ENCODE measurements around the gene LDLRAD1.
"Not testable (repeated sequence)": the region's sequence is repeated elsewhere in the genome, so short reads cannot be mapped to it uniquely, and the experiment has no call there.

The LDLRAD1 gene

GRCh38 chr1:53975861-53976260 lies 42.1 kb downstream of the LDLRAD1 start:
- no peak for TF ChIP-seq CTCF (conservative IDR thresholded peaks at IDR 0.05; ENCODE audit: low read depth, low read length)
- DNase-seq (ENCODE audit: low read depth), result no peak

GRCh38 chr1:53971718-53972117 lies 46.3 kb downstream of the LDLRAD1 start:
- no peak for DNase-seq (ENCODE audit: low read depth)
- no peak for TF ChIP-seq CTCF (conservative IDR thresholded peaks at IDR 0.05; ENCODE audit: low read depth, low read length)
- H3K4me3 ChIP-seq (ENCODE audit: low read length), result no peak overlapping the region

More at GRCh38 chr1:53975861-53976260, 42.1 kb downstream of the LDLRAD1 start:
- no peak overlapping the region for H3K4me3 ChIP-seq (ENCODE audit: low read length)

- H3K4me3 ChIP-seq (ENCODE audit: low read length); DNase-seq (ENCODE audit: low read depth): not testable (repeated sequence)
Observed at GRCh38 chr1:53969323-53969722, 48.7 kb downstream of the LDLRAD1 start.

- TF ChIP-seq CTCF (conservative IDR thresholded peaks at IDR 0.05; ENCODE audit: low read depth, low read length), result no peak
Observed at GRCh38 chr1:53968125-53968513, 49.9 kb downstream of the LDLRAD1 start.

GRCh38 chr1:53967409-53968124 lies 50.4 kb downstream of the LDLRAD1 start:
- TF ChIP-seq CTCF (conservative IDR thresholded peaks at IDR 0.05; ENCODE audit: low read depth, low read length), result no peak
- no peak overlapping the region for H3K4me3 ChIP-seq (ENCODE audit: low read length)
- no peak for DNase-seq (ENCODE audit: low read depth)

More at GRCh38 chr1:53968125-53968513, 49.9 kb downstream of the LDLRAD1 start:
- no peak overlapping the region for H3K4me3 ChIP-seq (ENCODE audit: low read length)
- DNase-seq (ENCODE audit: low read depth), result no peak

GRCh38 chr1:53966794-53967193 lies 51.2 kb downstream of the LDLRAD1 start:
- no peak overlapping the region for H3K4me3 ChIP-seq (ENCODE audit: low read length)
- TF ChIP-seq CTCF (conservative IDR thresholded peaks at IDR 0.05; ENCODE audit: low read depth, low read length), result no peak
- DNase-seq (ENCODE audit: low read depth), result no peak

GRCh38 chr1:53964109-53964508 lies 53.9 kb downstream of the LDLRAD1 start:
- no peak overlapping the region for H3K4me3 ChIP-seq (ENCODE audit: low read length)
- TF ChIP-seq CTCF (conservative IDR thresholded peaks at IDR 0.05; ENCODE audit: low read depth, low read length), result no peak
- no peak for DNase-seq (ENCODE audit: low read depth)

Data from retinal pigment epithelial cell (primary cell).